ENCODE results near the gene LRRC14B.

- TF ChIP-seq POLR2AphosphoS5 (IDR thresholded peaks at IDR 0.05) (no peak), CTCF (IDR thresholded peaks at IDR 0.05) (no peak), POLR2A (IDR thresholded peaks at IDR 0.05) (no peak)
Observed at GRCh38 chr5:208449-209114, 17.3 kb downstream of the LRRC14B start.

All from suprapubic skin (tissue), 4 donors.